ENCODE measurements around the gene ZNF280A. TPM values are rescaled to one million over a fixed set of nuclear protein-coding genes. Genes with fewer than 3 reads are reported as not detected.

ZNF280A gene
- total and polyA plus RNA-seq, 9 of the 15 experiments (the other 6 are each of a cell fraction or from before 2014, with no cell fraction given) = 19.0 to 40.8 (median 28.6) TPM

DNA sequence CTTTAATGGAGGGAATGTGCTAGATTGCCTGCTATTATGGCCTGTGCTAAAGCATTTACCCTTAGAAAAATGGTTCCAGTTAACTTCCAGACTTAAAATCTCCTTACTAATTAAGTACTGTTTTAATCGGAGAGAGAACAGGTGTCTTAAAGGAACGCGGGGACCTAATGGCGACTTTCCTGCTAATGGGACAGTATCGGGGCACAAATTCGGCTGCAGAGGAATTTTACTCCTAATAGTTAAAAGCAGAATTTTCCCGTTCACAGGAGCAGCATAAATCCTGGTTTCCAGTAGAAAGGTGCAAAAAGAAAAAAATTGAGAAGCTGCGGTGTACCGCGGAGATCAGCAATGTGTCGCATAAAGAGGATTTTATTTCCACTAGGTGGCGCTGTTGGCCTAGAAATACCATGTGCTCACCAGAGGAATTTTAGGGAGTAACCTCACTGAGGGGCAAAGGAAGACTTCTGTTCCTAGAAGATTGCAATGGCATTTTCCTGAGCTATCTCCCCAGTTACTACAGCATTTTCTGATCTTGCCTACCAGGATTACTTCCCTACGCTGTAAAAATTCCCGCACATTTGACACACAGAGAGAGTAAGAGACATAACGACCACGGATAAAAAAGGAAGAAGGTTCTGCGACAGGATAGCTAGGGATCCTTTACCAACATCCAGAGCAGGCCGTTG lies 56.1 kb downstream of the ZNF280A start (continued):
- TF ChIP-seq ELF4 (CRISPR knock-in tag; IDR thresholded peaks at IDR 0.05) = peak; percentile 76; the same call in 1 of the 2 replicates
- no peak for TF ChIP-seq ZNF282 (CRISPR knock-in tag; IDR thresholded peaks at IDR 0.05)
- peak; percentile 55; the same call in 1 of the 2 replicates for TF ChIP-seq NR4A1 (CRISPR knock-in tag; IDR thresholded peaks at IDR 0.05)
- TF ChIP-seq NR4A1 (tag; IDR thresholded peaks at IDR 0.05) = no peak
- TF ChIP-seq TCF15 (CRISPR knock-in tag; IDR thresholded peaks at IDR 0.05) = no peak
- TF ChIP-seq RBM14 (IDR thresholded peaks at IDR 0.05; ENCODE audit: borderline replicate concordance, insufficient read depth, low read depth, low read length) = no peak
- TF ChIP-seq ZNF146 (CRISPR knock-in tag; IDR thresholded peaks at IDR 0.05; ENCODE audit: unreplicated experiment) = no peak
- TF ChIP-seq DDX20 (tag; IDR thresholded peaks at IDR 0.05; ENCODE audit: low read depth) = no peak
- peak; percentile 62 for TF ChIP-seq BHLHE40 (IDR thresholded peaks at IDR 0.05; ENCODE audit: low read length)
- no peak; the same call in 1 of the 2 replicates for TF ChIP-seq EP300 (IDR thresholded peaks at IDR 0.05; ENCODE audit: low read length)
- TF ChIP-seq GABPB2 (CRISPR knock-in tag; conservative IDR thresholded peaks at IDR 0.05) = peak; percentile 78; the same call in 1 of the 2 replicates
- no peak for TF ChIP-seq SLC30A9 (CRISPR knock-in tag; IDR thresholded peaks at IDR 0.05)
- no peak for TF ChIP-seq ZNF79 (CRISPR knock-in tag; IDR thresholded peaks at IDR 0.05; ENCODE audit: low read depth)
- no peak for TF ChIP-seq NR1H2 (CRISPR knock-in tag; IDR thresholded peaks at IDR 0.05)
- TF ChIP-seq SP1 (CRISPR knock-in tag; IDR thresholded peaks at IDR 0.05) = peak; percentile 58; the same call in 1 of the 2 replicates
- TF ChIP-seq MXI1 (IDR thresholded peaks at IDR 0.05; ENCODE audit: low read depth, low read length) = no peak
- no peak for TF ChIP-seq FUS (optimal IDR thresholded peaks at IDR 0.05; ENCODE audit: low read depth, low read length)
- no peak for TF ChIP-seq ZNF695 (CRISPR knock-in tag; IDR thresholded peaks at IDR 0.05)
- TF ChIP-seq ELF1 (tag; IDR thresholded peaks at IDR 0.05) = no peak
- TF ChIP-seq ZNF668 (CRISPR knock-in tag; IDR thresholded peaks at IDR 0.05) = no peak
- 0 out of 4 replicates have a peak, but pooled peaks of 1 of the 2 experiments have one; percentile 3 for TF ChIP-seq ETV6 (IDR thresholded peaks at IDR 0.05; ENCODE audit: borderline replicate concordance in 1 of 2, low read depth in 2 of 2, low read length in 1 of 2)
- no peak for TF ChIP-seq ETV6 (CRISPR knock-in tag; IDR thresholded peaks at IDR 0.05; ENCODE audit: borderline replicate concordance)
- TF ChIP-seq IFI16 (CRISPR knock-in tag; IDR thresholded peaks at IDR 0.05) = 0 out of 2 replicates have a peak, but pooled peaks have one; percentile 19
- peak; percentile 78; the same call in 1 of the 2 replicates for TF ChIP-seq KLF6 (CRISPR knock-in tag; IDR thresholded peaks at IDR 0.05; ENCODE audit: borderline replicate concordance)
- TF ChIP-seq L3MBTL2 (IDR thresholded peaks at IDR 0.05) = no peak
- TF ChIP-seq MTA1 (IDR thresholded peaks at IDR 0.05; ENCODE audit: borderline replicate concordance) = no peak
- TF ChIP-seq NFE2L1 (tag; IDR thresholded peaks at IDR 0.05; ENCODE audit: borderline replicate concordance, low read depth) = no peak
- TF ChIP-seq TOE1 (IDR thresholded peaks at IDR 0.05; ENCODE audit: borderline replicate concordance) = no peak
- TF ChIP-seq TOE1 (CRISPR knock-in tag; IDR thresholded peaks at IDR 0.05; ENCODE audit: borderline replicate concordance, low read depth) = no peak
- TF ChIP-seq GATAD2A (IDR thresholded peaks at IDR 0.05) = no peak
- peak; percentile 67; the same call in 1 of the 2 replicates for TF ChIP-seq E2F5 (CRISPR knock-in tag; IDR thresholded peaks at IDR 0.05)
- no peak for TF ChIP-seq ZNF124 (CRISPR knock-in tag; IDR thresholded peaks at IDR 0.05)

Data from K562 (cell line).